Loucy (cell line): Measurements from ENCODE around the gene ASXL3.

ENCODE experiments used
- CTCF ChIP-seq: fragments of 200-600 bp; sonication (generic); conservative IDR thresholded peaks from 2 replicates; pipeline ENCODE4 v1.5.1; 2014; ENCODE audit warnings: mild to moderate bottlenecking, antibody characterized with exemption, low read length
- EZH2phosphoT487 ChIP-seq: fragments of 200-600 bp; IDR thresholded peaks from 2 replicates; pipeline ENCODE4 v1.6.1; 2018; ENCODE audit warnings: antibody characterized with exemption, mild to moderate bottlenecking, moderate library complexity, borderline replicate concordance

- TF ChIP-seq CTCF (no peak), EZH2phosphoT487 (no peak)
Observed at GRCh38 chr18:33605250-33605649, 27.2 kb downstream of the ASXL3 start.
